ENCODE data around the gene MALRD1.

The MALRD1 gene

DNA sequence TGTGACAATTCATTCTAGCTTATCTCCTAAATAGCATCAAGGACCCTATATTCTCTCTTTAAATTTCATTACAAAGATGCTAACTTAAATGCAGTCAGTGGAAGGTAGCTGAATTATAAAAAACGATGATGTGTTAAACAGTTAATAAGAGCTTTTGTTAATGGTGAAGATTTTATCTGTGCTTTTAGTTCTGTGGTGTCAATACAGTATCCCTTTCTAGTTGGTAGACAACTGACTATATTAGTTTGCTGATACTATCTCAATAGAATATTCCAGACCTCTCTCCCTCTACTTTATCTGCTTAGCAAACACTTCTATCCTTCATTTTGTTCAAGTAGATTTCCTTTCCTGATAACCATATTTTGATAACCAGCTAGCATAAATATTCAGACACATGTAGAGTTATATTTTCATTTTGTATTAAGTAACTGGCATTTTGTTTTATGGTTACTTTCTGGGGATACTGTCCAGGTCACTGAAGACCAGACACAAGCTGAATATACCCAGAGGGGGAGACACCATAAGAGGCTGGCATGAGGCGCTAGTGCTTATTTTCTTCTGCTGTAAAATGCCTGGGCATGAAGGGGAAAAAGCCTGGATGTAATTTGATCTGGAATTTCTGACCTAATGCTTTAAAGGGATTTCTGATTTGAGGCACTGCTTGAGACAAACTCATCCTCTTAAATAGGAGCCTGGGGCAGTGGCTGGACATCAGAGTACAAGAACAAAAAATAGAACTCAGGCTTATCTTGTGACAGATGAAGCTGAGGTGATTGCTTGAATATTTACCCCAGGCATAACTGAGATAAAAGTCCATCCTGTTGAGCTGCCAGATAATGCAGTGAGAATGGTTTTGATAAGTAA, 197.5 kb downstream of the MALRD1 start:
- DNase-seq, result no peak

GRCh38 chr10:19247843-19248242, 199.2 kb downstream of the MALRD1 start:
- no peak for DNase-seq

DNA sequence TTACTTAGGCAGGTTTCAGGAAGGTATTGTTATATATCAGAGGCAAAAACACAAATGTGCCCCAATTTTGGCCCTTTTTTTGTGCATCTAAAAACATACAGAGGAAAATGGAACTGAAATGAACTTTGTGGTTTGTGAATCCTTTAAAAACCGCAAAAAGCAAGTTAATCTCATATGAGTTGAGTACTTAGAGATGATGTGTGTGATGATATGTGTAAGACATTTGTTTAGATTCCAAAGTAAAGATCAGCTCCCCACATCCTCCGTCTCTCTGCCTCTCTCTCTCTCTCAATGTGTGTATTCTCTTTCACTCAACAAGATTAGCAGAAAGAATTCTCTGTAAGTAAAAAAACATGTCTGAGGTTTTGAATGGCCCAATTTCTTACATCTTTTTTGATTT, 201.9 kb downstream of the MALRD1 start:
- no peak for DNase-seq

DNA sequence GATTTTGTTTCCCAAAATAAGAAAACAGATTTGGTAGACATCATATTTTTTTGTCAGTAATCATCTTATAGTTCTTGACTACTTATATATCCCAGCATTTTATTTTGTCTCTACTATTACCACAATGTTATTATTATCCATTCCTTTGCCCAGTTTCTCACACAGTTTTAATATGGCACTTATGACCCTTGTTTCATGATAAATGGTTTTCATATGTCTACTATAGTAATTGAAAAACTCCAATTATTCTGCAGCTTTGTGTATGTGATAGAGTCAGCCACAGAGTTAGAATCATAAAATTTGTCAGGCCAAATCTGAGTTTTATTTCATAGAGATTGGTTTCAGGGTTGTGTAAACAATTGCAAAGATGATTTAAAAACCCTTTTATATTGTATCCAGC, 203.9 kb downstream of the MALRD1 start:
- no peak for DNase-seq

- no peak for DNase-seq
Measured at GRCh38 chr10:19256331-19256730, 207.7 kb downstream of the MALRD1 start.

DNA sequence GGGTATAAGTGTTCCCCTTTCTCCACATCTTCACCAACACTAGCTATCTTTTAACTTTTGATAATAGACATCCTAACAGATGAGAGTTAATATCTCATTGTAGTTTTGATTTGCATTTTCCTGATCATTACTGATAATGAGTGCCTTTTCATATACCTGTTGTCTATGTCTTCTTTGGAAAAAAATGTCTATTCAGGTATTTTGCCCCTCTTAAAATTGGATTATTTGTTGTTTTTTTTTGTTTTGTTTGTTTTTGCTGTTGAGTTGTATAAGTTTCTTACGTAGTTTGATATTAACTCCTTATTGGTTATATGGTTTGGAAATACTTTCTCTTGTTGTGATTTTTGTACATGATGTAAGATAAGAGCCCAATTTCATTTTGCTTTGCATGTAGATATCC, 214.7 kb downstream of the MALRD1 start:
- no peak for DNase-seq

DNA sequence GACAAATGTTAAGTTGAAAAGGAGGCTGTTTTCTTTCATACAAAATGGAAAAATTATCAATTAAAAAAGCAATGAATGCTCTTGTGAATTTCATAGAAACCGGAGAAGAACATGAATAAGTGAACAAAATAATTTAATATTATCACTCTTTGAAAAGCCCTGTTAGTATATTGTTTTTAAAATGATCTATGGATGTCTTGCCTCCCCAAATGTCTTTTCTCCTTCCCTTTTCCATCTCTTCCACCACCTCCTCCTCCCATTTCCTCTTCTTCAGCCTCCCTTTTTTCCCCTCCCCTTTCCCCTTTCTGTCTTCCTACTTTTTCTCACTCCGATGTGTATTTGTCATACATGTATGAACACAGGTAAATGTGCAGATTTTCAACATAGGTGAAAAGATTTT, 234.7 kb downstream of the MALRD1 start:
- no peak for DNase-seq

- DNase-seq, result no peak
Measured at GRCh38 chr10:19283786-19284185, 235.2 kb downstream of the MALRD1 start.

GRCh38 chr10:19290770-19291169, 242.2 kb downstream of the MALRD1 start:
- DNase-seq, result no peak

DNA sequence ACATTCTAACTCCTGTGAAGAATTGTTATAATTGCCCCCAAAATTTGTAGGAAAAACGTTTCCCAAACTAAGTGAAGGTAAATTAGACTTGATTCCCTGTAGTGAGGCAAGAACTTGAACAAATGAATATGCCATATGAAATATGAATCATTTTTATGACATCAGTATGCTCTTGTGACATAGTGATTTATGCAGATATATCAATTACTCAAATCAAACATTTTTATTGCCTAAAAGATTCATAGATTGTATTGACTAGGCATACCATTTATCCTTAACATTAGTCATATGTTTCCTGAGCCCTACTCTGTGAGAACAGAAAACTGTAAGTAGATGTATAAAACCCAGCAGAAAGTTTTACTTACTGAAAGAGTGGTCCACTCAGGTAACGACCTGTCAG, 245.6 kb downstream of the MALRD1 start:
- DNase-seq, result no peak

DNA sequence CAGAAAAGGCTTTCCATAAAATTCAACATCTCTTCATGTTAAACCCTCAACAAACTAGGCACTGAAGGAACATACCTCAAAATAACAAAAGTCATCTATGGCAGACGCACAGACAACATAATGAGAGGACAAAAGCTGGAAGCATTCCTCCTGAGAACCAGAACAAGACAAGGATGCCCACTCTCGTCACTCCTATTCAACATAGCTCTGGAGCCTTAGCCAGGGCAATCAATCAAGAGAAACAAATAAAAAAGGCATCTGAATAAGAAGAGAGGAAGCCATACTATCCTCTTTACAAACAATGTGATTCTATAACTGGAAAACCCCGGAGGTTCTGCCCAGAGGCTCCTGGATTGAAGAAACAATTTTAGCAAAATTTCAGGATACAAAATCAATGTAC, 251.0 kb downstream of the MALRD1 start:
- no peak for DNase-seq

- no peak for DNase-seq
Measured at GRCh38 chr10:19302117-19302516, 253.5 kb downstream of the MALRD1 start.

- no peak for DNase-seq
Measured at GRCh38 chr10:19310066-19310465, 261.5 kb downstream of the MALRD1 start.

DNA sequence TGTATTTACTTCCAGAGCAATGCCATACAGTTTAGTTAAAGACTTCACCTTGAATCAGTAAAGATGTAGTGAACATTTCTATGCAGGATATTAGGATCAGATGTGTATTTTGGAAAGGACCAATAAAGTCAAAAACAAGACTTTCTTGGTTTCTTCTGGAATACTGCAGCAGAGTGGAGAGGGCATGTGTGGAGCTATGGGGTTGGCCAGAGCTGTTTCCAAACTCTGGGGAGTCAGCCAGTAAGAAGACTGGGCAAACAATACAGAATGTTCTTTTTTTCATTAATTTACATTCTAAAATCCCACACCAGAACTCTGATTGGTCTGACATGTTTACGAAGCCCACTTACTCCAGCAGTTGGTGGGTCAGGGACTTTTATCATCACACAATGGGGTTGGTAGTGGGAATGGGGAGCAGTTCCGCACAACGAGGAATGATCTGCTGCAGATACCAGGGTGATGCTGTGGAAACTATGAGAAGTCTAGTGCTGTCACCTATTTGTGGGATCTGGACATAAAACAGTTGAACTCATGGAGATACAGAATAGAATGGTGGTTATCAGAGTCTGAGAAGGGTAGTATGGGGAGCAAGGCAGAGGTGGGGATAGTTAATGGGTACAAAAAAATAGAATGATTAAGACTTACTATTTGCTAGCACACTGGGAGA, 267.7 kb downstream of the MALRD1 start:
- DNase-seq, result no peak

- DNase-seq, result no peak
Measured at GRCh38 chr10:19317952-19318351, 269.4 kb downstream of the MALRD1 start.

DNA sequence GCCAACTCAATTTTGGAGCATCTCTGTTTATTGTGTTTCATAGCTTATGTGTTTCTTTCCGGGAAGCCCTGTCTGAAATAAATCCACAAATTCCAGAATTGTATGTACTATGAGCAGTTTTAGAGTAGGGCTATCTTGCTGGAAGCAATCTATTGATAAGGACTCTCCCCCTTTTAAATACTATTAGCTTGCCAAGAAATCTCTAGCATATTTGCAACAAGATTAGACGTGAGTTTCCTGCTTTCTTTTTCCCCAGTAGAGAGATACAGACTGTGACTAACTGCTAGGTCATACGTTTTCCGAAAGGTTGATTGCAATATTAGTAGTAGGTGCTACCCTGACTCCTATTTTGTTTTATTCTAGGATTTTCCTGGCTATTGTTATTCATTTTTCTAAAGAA, 277.0 kb downstream of the MALRD1 start:
- DNase-seq, result no peak

DNA sequence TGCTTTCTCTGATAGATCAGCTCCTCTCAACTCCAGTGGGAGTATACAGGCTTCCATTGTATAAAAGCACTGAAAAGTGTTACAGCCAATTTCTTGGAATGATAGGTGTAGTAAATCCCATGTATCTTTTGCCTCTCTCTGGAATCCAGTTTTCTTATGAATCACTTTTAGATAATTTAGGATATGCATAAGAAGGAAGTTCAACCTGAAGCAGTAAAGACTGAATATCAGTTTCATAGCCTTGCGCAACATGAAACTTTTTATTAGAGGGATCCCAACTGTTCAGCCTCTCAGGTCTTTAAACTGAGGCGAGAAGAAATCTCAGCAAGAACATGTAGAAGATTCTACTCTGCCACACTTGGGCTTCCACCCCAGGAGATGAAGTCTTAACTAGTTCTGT, 280.0 kb downstream of the MALRD1 start:
- DNase-seq, result no peak

GRCh38 chr10:19329475-19329874, 280.9 kb downstream of the MALRD1 start:
- DNase-seq, result no peak

GRCh38 chr10:19332304-19332703, 283.7 kb downstream of the MALRD1 start:
- DNase-seq, result no peak

GRCh38 chr10:19333631-19334030, 285.0 kb downstream of the MALRD1 start:
- no peak for DNase-seq

- no peak for DNase-seq
Measured at GRCh38 chr10:19347621-19348020, 299.0 kb downstream of the MALRD1 start.

DNA sequence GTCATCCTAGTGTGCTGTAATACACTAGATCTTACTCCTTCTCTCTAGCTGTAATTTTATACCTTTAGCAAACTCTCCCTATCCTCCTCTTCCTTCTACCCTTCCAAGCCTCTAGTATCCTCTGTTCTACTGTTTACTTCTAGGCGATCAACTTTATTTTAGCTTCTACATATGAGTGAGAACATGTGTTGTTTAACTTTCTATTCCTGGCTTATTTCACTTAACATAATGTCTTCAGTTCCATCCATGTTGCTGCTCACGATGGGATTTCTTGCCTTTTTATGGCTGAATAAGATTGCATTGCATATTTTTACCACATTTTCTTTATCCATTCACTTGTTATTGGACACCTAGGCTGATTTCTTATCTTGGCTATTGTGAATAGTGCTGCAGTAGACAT, 318.6 kb downstream of the MALRD1 start:
- no peak for DNase-seq

DNA sequence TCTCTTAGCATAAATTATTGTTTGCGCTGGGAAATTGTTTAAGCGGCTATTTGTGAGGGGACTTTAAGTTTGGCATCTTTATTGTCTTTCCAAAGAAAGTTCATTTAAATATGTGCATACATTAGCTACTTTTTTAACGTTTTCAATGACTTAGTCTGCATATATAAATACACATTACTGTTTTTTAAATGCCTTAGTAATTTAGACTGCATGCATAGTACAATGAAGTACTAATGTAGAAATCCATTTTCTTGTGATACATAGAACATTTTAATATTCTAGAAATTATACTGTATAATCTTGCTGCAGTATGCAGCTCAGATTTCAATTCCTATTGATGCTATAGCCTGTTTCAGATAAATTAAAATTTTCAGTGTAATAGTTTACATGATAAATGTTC, 325.4 kb downstream of the MALRD1 start:
- DNase-seq, result no peak

DNA sequence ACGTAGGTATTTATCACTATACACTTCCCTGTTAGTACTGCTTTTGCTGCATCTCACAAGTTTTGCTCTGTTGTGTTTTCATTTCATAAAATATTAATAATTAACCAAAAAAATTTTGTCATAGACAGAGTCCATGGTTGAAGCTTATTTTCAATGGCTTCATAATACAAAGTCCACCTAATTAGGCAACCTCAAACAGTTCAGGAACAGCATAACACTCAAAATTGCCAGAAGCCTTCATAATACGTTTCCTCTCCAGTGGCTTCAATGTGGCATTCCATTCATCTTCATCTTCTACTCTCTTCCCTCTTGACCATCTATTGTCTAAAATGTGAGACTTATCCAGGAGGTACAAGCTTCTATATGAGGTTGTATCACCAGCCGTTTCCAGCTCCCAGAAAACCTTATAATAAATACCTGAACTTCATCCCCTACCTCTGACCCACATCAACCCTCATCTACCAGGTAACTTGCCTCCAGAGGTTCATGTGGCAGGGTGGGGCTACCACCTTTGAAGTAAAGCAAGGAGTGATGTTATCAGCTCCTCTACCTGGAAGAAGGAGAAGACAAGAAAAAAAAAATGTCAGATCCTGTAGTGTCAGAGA, 337.3 kb downstream of the MALRD1 start:
- DNase-seq, result no peak

Data from NCI-H1417 treated with DMSO at 0.1 percent for 48 hours (cell line).